Neutrophil (primary cell): ENCODE data around the gene KCNQ1.

Experiments used
- H3K27ac ChIP-seq: fragments of 200-600 bp; sonication (generic); 2 replicates; pipeline ENCODE4 v1.5.1; 2016; ENCODE audit warnings: mild to moderate bottlenecking, moderate library complexity
- H3K27me3 ChIP-seq: fragments of 200-600 bp; sonication (generic); 2 replicates; pipeline ENCODE4 v1.6.0; 2016; ENCODE audit warnings: mild to moderate bottlenecking
- H3K36me3 ChIP-seq: fragments of 200-600 bp; sonication (generic); 2 replicates; pipeline ENCODE4 v1.5.1; 2017
- H3K4me1 ChIP-seq, 2 experiments: fragments of 200-600 bp in 1 of 2; sonication (generic) in 1 of 2; 1 replicate in 1 of 2; 2 replicates in 1 of 2; pipeline versions ENCODE4 v1.5.1 to v1.6.1; 2013 to 2016; ENCODE audit warnings: low read depth in 1 of 2, low read length in 1 of 2, mild to moderate bottlenecking in 1 of 2, moderate library complexity in 1 of 2; ENCODE audit not compliant: control insufficient read depth in 1 of 2, insufficient read depth in 1 of 2
- H3K4me3 ChIP-seq, 2 experiments: fragments of 200-600 bp in 1 of 2; sonication (generic) in 1 of 2; 1 replicate in 1 of 2; 2 replicates in 1 of 2; pipeline ENCODE4 v1.5.1; 2013 to 2016; ENCODE audit warnings: low read depth in 1 of 2, low read length in 1 of 2, mild to moderate bottlenecking in 1 of 2, moderate library complexity in 1 of 2
- H3K9me3 ChIP-seq: fragments of 200-600 bp; sonication (generic); 2 replicates; pipeline ENCODE4 v1.5.1; 2016
- CTCF ChIP-seq: fragments of 200-600 bp; sonication (generic); IDR thresholded peaks from 2 replicates; pipeline ENCODE4 v1.5.1; 2016; ENCODE audit warnings: antibody characterized with exemption

Gene KCNQ1

GRCh38 chr11:2887515-2888195 lies 442.8 kb downstream of the KCNQ1 start:
- Histone ChIP-seq H3K4me3 (no peak overlapping the region), H3K9me3 (no peaks in the 10 kb centered on the region), H3K27me3 (peaks cover 88% of the 10 kb centered on the region), H3K27ac (no peak overlapping the region), H3K36me3 (no peaks in the 10 kb centered on the region), H3K4me1 (peaks cover 32 to 41% of the 10 kb centered on the region in 2 experiments)
- TF ChIP-seq CTCF: no peak

- no peaks in the 10 kb centered on the region for H3K36me3 ChIP-seq
- peaks cover 37 to 47% of the 10 kb centered on the region in 2 experiments for H3K4me1 ChIP-seq
- H3K4me3 ChIP-seq: no peak overlapping the region
- TF ChIP-seq CTCF: peak; percentile 95
- no peaks in the 10 kb centered on the region for H3K9me3 ChIP-seq
- no peak overlapping the region for H3K27ac ChIP-seq
- H3K27me3 ChIP-seq: peaks cover 88% of the 10 kb centered on the region
These were observed 443.6 kb downstream of the KCNQ1 start for GRCh38 chr11:2888266-2888968.

GRCh38 chr11:2889362-2890273 lies 444.8 kb downstream of the KCNQ1 start:
- Histone ChIP-seq H3K9me3 (no peaks in the 10 kb centered on the region), H3K27ac (no peak overlapping the region)
- TF ChIP-seq CTCF: no peak

GRCh38 chr11:2890466-2891294 lies 445.9 kb downstream of the KCNQ1 start:
- Histone ChIP-seq H3K4me1 (peaks cover 22 to 29% of the 10 kb centered on the region in 2 experiments), H3K4me3 (no peak overlapping the region), H3K27ac (no peak overlapping the region)

More at GRCh38 chr11:2889362-2890273, 444.8 kb downstream of the KCNQ1 start:
- Histone ChIP-seq H3K4me1 (peaks cover 28 to 36% of the 10 kb centered on the region in 2 experiments), H3K27me3 (peaks cover 80% of the 10 kb centered on the region), H3K4me3 (no peak overlapping the region), H3K36me3 (no peaks in the 10 kb centered on the region)

More at GRCh38 chr11:2890466-2891294, 445.9 kb downstream of the KCNQ1 start:
- no peak for TF ChIP-seq CTCF
- Histone ChIP-seq H3K27me3 (peaks cover 70% of the 10 kb centered on the region), H3K36me3 (no peaks in the 10 kb centered on the region), H3K9me3 (no peaks in the 10 kb centered on the region)
